Adrenal gland (tissue), 5 donors: Measurements from ENCODE around the gene EYS.

Experiments used
- CTCF ChIP-seq, 6 experiments: fragments of 450-650 bp in 4 of 6; fragments of 200-600 bp in 2 of 6; sonication (generic) in 1 of 6; IDR thresholded peaks; 1 replicate in 5 of 6; 2 replicates in 1 of 6; pipeline versions ENCODE4 v1.5.1 to v1.8.0; 2016 to 2021; ENCODE audit warnings: antibody characterized with exemption in 6 of 6, mild to moderate bottlenecking in 2 of 6, moderate library complexity in 1 of 6
- POLR2A ChIP-seq, 2 donors: fragments of 450-650 bp; IDR thresholded peaks; one replicate each; pipeline ENCODE4 v1.6.1; 2017; ENCODE audit warnings: antibody characterized with exemption in 2 of 2, mild to moderate bottlenecking in 2 of 2, moderate library complexity in 1 of 2
- donor health status: DM: no; HTN: no; CAD: no.

- TF ChIP-seq CTCF (IDR thresholded peaks at IDR 0.05) (no peak), POLR2A (IDR thresholded peaks at IDR 0.05) (no peak)
Measured at GRCh38 chr6:65398851-65399250, 308.2 kb downstream of the EYS start.
